D721Med (cell line): Measurements from ENCODE around the gene CD8B.

Experiments used
- DNase-seq: peaks from one replicate; pipeline ENCODE4 v3.0.0; 2011; ENCODE audit warnings: low spot score; ENCODE audit not compliant: insufficient read length
- FAIRE-seq: peaks from 2 replicates; lab custom pipeline; 2011; peaks lifted over from hg19 to GRCh38; lab: Jason Lieb, UNC
- TF ChIP-seq, protein P1 (sequence below): IDR thresholded peaks from 2 replicates; pipeline ENCODE4 v1.5.1; 2012; ENCODE audit warnings: mild to moderate bottlenecking, control low read depth; ENCODE audit not compliant: insufficient read depth; ENCODE audit errors: missing control alignments

Gene CD8B

DNA sequence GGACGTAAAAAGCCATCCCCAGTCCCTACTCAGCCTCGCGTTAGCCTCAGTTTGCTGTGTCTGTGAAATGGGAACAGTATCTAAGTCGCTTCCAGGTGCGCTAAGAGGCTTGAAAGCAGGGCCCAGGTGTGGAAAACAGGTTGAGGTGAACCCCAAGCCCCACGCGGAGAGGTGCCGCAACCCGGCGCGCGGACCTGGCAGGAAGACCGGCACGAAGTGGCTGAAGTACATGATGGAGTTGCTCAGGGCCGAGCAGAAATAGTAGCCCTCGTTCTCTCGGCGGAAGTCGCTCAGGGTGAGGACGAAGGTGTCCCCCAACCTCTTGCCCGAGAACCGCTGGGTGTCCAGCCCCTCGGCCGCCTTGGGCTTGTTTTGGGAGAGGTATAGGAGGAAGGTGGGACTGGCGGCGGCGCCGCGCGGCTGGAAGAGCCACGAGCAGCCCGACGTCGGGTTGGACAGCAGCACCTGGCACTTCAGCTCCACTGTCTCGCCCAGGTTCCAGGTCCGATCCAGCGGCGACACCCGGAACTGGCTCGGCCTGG, 71.5 kb downstream of the CD8B start:
- DNase-seq (no peak), FAIRE-seq (no peak)
- TF ChIP-seq, protein P1, sequence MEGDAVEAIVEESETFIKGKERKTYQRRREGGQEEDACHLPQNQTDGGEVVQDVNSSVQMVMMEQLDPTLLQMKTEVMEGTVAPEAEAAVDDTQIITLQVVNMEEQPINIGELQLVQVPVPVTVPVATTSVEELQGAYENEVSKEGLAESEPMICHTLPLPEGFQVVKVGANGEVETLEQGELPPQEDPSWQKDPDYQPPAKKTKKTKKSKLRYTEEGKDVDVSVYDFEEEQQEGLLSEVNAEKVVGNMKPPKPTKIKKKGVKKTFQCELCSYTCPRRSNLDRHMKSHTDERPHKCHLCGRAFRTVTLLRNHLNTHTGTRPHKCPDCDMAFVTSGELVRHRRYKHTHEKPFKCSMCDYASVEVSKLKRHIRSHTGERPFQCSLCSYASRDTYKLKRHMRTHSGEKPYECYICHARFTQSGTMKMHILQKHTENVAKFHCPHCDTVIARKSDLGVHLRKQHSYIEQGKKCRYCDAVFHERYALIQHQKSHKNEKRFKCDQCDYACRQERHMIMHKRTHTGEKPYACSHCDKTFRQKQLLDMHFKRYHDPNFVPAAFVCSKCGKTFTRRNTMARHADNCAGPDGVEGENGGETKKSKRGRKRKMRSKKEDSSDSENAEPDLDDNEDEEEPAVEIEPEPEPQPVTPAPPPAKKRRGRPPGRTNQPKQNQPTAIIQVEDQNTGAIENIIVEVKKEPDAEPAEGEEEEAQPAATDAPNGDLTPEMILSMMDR, result no peak

DNA sequence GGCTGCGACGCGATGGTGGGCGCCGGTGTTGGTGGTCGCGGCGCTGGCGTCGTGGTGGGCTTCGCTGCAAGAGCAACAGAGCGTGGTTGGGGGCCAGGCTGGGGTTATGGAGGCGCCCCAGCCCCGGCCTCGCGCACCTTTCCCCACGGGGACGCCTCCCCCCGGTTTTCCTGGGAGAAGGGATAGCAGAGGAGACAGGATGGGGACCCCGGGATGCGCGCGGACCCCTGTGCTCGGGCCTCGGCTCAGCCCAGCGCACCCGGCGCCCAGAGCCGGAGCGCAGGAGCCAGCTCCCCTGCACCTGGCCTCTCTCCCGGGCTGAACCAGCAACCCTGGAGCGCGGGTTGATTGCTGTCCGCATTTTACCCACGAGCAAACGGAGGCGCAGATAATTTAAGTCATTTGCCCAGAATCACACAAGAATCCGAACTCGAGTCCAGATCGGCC, 72.0 kb downstream of the CD8B start:
- DNase-seq, result no peak

DNA sequence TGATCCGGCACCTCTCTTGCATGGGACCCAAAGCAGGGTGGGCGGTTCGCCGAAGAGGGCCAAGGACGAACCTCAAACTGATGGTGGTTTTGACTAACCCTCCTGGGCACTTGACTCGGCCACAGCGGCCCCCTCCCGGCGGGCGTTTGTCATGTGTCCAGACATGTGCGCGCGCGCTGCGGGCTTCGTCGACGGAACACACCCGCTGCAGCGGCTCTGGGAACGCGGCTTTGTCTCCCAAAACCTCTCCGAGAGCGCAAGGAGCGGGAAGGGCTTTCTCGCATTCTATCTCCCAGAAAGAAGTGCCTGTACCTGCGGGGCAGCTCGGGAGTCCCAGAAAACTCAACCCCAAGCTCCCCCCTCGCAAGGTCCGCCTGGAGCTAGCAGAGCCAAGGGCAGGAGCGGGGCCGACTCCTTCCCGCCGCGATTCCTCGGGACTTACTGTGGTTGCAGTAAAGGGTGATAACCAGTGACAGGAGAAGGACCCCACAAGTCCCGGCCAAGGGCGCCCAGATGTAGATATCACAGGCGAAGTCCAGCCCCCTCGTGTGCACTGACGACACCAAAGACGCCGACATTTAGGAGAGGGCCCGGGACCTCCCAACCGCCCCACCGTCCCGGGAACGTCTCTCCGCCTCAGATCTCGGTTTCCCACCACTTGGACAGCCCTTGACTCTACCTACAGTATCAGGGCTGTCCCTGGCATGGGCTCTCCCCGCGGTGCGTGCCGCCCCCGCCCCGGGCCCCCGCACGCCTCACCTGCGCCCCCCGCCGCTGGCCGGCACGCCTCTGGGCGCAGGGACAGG, 72.6 kb downstream of the CD8B start:
- TF ChIP-seq, protein P1, result no peak
- no peak for DNase-seq
- FAIRE-seq, result no peak

More for the DNA sequence above, 72.0 kb downstream of the CD8B start:
- FAIRE-seq, result no peak
- TF ChIP-seq, protein P1, result no peak

DNA sequence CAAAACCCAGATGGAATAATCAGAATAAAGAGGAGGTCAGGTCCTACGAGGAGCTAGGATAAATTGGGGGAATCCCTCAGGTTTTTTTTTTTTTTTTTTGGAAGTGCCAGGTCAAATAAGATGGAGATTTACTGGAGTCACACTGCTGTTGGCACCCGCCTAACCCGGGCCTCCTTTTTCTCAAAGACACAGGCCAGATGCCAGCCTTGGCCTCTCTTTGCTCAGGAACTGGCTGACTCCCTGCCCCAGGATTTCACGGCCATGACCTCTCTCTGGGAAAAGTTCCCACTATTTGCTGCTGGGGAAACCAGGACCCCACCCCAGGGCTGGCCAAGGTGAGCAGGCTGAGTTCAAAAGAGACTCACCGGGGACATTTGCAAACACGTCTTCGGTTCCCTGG, 73.5 kb downstream of the CD8B start:
- TF ChIP-seq, protein P1, result no peak
- DNase-seq (no peak), FAIRE-seq (no peak)

DNA sequence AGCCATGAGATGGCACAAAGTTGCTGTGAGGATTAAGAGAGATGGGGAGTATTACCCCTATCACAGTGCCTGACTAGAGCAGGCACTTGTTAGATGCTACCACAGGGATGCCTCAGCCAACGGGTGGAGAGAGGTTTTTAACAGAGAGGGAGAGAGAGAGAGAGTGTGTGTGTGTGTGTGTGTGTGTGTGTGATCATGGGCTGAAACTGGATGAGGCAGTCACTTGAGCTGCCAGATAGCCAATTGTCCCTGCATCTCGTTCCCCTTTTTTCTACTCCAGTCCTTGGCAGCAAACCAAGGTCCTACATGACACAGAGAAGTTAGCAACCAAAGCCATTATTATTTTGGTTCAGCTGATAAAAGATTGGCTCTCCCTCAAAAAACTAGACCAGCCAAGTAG, 74.0 kb downstream of the CD8B start:
- TF ChIP-seq, protein P1, result no peak
- DNase-seq (no peak), FAIRE-seq (no peak)

DNA sequence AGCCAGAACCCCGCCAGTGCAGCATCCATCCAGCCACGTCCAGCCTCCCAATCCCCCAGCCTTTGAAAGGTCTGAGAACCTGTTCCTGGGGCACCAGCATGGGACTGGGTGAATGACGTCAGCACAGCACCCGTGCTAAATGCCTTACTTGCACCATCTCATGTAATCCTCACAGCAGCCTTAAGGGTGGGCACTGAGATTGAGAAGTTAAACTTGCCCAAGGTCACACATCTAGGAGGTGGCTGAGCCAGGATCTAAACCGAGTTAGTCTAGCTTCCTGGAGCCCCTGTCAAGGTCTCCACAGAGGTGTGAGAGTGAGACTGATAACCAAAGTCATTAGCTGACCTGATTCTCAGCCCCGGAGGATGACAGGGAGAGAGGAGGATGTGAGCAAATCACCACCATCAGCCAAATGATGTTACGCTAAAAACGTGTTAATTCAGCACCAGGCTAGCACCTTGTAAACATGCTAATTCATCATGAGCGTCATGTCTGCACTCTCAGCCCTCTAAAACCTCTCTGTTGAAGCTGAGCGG, 75.6 kb downstream of the CD8B start:
- FAIRE-seq (no peak), DNase-seq (no peak)
- TF ChIP-seq, protein P1, result no peak

DNA sequence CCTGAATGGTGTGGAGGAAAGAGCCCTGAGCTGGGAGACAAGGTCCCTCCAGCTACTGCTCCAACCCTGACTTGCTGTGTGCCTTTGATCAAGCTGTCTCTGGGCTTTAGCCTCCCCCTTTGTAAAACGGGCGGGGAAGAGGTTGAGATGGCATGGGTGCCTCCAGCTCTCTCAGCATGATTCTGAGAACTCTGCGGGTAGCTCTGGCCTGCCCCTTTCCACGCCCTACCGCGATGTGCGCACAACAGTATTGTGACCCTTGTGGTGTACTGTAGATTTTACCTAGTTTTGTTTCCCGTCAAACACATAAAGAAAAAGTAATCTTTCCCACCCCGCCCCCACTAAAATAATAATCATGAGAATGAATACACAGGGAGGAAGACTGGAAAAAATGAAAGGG, 76.2 kb downstream of the CD8B start:
- no peak for DNase-seq
- FAIRE-seq, result no peak
- TF ChIP-seq, protein P1, result no peak
